ENCODE results near the gene PIK3C3. TPM values are rescaled to one million over a fixed set of nuclear protein-coding genes. Genes with fewer than 3 reads are reported as not detected.

The PIK3C3 gene
- total RNA-seq, 3 donors from 2014 or later, result 46.2 to 57.1 (median 53.4) TPM

DNA sequence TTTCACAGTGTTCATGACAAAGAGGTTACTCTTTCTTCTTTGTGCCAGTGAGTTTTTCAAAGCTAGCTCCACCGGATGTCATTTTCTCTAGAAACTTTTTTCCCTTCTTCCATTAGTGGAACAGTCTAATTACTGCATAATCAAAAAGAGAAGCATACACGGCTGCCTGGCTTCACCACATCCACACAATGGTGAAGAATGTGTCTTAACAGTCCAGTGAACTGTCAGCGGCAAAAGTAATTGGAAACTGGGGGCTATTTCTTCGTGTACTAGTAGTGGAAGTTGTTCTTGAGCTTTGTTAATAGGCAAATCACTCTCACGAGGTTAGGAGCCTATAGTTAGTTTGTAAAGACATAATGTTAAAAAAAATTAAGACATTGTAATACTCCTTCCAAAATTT, 32.9 kb upstream of the PIK3C3 start:
- no peaks in the 10 kb centered on the region for H3K4me1 ChIP-seq (ENCODE audit: low read depth)
- ATAC-seq, result no peak
- H3K36me3 ChIP-seq (ENCODE audit: low read depth), result no peaks in the 10 kb centered on the region
- no peaks in the 10 kb centered on the region for H3K9me3 ChIP-seq
- TF ChIP-seq, protein P1, sequence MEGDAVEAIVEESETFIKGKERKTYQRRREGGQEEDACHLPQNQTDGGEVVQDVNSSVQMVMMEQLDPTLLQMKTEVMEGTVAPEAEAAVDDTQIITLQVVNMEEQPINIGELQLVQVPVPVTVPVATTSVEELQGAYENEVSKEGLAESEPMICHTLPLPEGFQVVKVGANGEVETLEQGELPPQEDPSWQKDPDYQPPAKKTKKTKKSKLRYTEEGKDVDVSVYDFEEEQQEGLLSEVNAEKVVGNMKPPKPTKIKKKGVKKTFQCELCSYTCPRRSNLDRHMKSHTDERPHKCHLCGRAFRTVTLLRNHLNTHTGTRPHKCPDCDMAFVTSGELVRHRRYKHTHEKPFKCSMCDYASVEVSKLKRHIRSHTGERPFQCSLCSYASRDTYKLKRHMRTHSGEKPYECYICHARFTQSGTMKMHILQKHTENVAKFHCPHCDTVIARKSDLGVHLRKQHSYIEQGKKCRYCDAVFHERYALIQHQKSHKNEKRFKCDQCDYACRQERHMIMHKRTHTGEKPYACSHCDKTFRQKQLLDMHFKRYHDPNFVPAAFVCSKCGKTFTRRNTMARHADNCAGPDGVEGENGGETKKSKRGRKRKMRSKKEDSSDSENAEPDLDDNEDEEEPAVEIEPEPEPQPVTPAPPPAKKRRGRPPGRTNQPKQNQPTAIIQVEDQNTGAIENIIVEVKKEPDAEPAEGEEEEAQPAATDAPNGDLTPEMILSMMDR (IDR thresholded peaks at IDR 0.05), result no peak
- DNase-seq, result no peak
- intact Hi-C loops (cut with DNase I, micrococcal nuclease), result no loop called here
- H3K4me3 ChIP-seq, result no peak overlapping the region

DNA sequence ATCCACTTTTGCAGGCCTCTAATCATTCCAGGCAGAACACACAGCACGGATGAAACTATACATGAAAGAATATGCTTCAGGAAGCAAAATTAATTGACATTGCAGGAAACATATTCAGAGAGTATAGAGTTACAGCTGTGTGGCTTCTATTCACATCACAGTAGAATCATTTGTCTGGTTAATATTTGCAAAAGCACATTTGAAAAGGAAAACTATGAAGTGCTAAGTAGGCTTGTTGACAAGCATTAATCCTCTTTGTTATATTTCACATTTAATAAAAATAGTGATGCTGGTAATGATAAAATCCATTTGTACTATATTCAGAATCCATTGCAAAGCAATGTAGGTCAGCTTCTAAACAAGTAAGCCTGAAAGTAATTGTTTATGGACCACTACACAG, 32.2 kb upstream of the PIK3C3 start:
- intact Hi-C loops (cut with DNase I, micrococcal nuclease), result no loop called here
- Histone ChIP-seq H3K36me3 (ENCODE audit: low read depth) (no peaks in the 10 kb centered on the region), H3K4me1 (ENCODE audit: low read depth) (no peaks in the 10 kb centered on the region), H3K9me3 (no peaks in the 10 kb centered on the region), H3K4me3 (no peak overlapping the region)
- TF ChIP-seq, protein P1 (IDR thresholded peaks at IDR 0.05), result no peak
- no peak for DNase-seq
- ATAC-seq, result no peak

DNA sequence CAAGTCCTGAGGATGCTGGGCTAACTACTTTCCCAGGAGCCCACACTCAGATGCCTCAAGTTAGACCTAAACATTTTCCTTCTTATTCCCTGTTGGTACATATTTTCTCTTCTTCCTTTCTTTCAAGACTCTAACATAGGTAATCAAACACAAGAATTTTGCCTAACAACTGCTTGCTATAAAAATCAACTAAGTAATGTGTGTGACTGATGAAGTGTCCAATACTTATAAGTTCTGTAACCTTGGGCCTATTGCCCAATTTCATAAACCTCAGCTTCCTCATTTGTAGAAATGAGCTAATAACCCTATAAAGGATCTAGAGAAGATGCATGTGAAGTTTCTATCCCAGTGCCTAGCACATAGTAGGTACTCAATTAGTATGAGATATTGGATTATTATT, 31.6 kb upstream of the PIK3C3 start:
- intact Hi-C loops (cut with DNase I, micrococcal nuclease), result no loop called here
- TF ChIP-seq, protein P1 (IDR thresholded peaks at IDR 0.05), result no peak
- Histone ChIP-seq H3K4me3 (no peak overlapping the region), H3K36me3 (ENCODE audit: low read depth) (no peaks in the 10 kb centered on the region), H3K4me1 (ENCODE audit: low read depth) (no peaks in the 10 kb centered on the region), H3K9me3 (no peaks in the 10 kb centered on the region)
- ATAC-seq (no peak), DNase-seq (no peak)

DNA sequence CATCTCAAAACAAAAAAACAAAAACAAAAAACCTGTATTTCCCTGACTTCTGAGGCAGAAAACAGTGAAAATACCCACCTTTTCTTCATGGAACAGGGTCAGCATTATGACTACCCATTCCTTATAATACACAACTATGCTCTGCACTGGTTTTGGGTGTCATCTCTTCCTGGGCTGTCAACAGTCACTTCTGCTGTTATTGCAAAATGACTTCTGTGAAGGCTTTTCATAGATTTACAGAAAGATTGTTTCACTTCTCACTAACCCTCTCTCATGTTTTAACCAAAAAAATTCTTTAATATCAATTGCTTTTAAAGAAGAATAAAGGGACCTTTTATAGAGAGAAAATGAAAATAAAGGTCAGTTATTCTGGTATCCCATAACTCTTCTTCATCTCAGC, 26.5 kb upstream of the PIK3C3 start:
- ATAC-seq (no peak), DNase-seq (no peak)
- Histone ChIP-seq H3K9me3 (no peaks in the 10 kb centered on the region), H3K4me3 (no peak overlapping the region), H3K4me1 (ENCODE audit: low read depth) (no peaks in the 10 kb centered on the region), H3K36me3 (ENCODE audit: low read depth) (no peaks in the 10 kb centered on the region)
- intact Hi-C loops (cut with DNase I, micrococcal nuclease), result no loop called here
- TF ChIP-seq, protein P1 (IDR thresholded peaks at IDR 0.05), result no peak

DNA sequence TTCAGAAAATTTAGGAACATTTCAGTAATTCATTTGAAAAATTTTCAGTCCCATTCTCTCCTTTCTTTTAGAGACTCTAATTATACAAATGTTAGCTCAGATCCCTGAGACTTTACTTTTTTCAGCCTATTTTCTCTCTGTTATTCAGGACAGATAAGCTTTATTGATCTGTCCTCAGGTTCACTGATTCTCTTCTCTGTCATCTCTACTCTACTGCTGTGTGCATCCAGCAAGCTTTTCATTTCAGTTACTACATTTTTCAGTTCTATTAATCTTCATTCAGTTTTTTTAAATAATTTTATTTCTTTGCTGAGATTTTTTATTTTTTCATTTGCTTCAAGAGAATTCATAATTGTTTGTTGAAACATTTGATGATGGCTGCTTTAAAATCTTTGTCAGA, 22.1 kb upstream of the PIK3C3 start:
- intact Hi-C loops (cut with DNase I, micrococcal nuclease), result no loop called here
- no peaks in the 10 kb centered on the region for H3K4me1 ChIP-seq (ENCODE audit: low read depth)
- no peaks in the 10 kb centered on the region for H3K36me3 ChIP-seq (ENCODE audit: low read depth)
- TF ChIP-seq, protein P1 (IDR thresholded peaks at IDR 0.05), result no peak
- DNase-seq (no peak), ATAC-seq (no peak)
- no peak overlapping the region for H3K4me3 ChIP-seq
- no peaks in the 10 kb centered on the region for H3K9me3 ChIP-seq

DNA sequence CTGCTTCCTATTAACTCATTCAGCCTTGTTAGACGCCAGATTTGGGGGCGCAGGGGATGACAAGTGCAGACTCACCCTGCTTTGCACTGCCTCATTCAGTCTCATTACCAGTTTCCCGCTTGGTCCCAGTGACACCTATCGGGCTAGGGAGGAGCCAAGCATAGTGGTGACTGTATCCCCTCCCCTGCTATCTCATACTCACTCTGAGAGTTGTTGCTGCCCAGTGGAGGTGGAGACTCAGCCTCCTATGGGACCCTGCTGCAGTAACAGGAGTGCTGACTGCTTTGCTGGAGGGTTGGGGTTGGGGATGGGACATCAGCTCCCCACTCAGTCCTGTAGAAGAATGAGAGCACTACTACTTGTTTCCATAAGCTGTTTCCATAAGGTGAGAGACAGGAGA, 21.3 kb upstream of the PIK3C3 start:
- H3K36me3 ChIP-seq (ENCODE audit: low read depth), result no peaks in the 10 kb centered on the region
- no peak for ATAC-seq
- intact Hi-C loops (cut with DNase I, micrococcal nuclease), result no loop called here
- no peak for DNase-seq
- H3K9me3 ChIP-seq, result no peaks in the 10 kb centered on the region
- H3K4me1 ChIP-seq (ENCODE audit: low read depth), result no peaks in the 10 kb centered on the region
- TF ChIP-seq, protein P1 (IDR thresholded peaks at IDR 0.05), result no peak
- no peak overlapping the region for H3K4me3 ChIP-seq

All from mucosa of descending colon (tissue), 3 donors.